Measurements from ENCODE around the gene PTPRH.

PTPRH gene

GRCh38 chr19:55209693-55210472 is 582 bp upstream of the PTPRH start:
- TF ChIP-seq TAF1 (IDR thresholded peaks at IDR 0.05; ENCODE audit: low read depth) = no peak

- TF ChIP-seq MAX (IDR thresholded peaks at IDR 0.05) (peak; percentile 35), USF1 (IDR thresholded peaks at IDR 0.05) (no peak), TAF1 (IDR thresholded peaks at IDR 0.05; ENCODE audit: low read depth) (no peak), ZBTB7A (IDR thresholded peaks at IDR 0.05; ENCODE audit: low read depth) (peak; percentile 88; the same call in 1 of the 2 replicates), NFIC (IDR thresholded peaks at IDR 0.05) (peak; percentile 68), YY1 (IDR thresholded peaks at IDR 0.05; ENCODE audit: low read depth) (no peak)
Measured at GRCh38 chr19:55206664-55207500, 2.4 kb downstream of the PTPRH start.

- TF ChIP-seq RAD21 (IDR thresholded peaks at IDR 0.05; ENCODE audit: low read depth) = 0 out of 2 replicates have a peak, but pooled peaks have one; percentile 12
Measured at GRCh38 chr19:55202199-55202598, 7.1 kb downstream of the PTPRH start.

- TF ChIP-seq TCF12 (IDR thresholded peaks at IDR 0.05; ENCODE audit: low read depth) (no peak), USF1 (IDR thresholded peaks at IDR 0.05) (no peak), CEBPB (IDR thresholded peaks at IDR 0.05) (no peak), FOXM1 (IDR thresholded peaks at IDR 0.05; ENCODE audit: borderline replicate concordance, low read depth) (no peak), YY1 (IDR thresholded peaks at IDR 0.05; ENCODE audit: low read depth) (no peak), RAD21 (IDR thresholded peaks at IDR 0.05; ENCODE audit: low read depth) (no peak), EGR1 (IDR thresholded peaks at IDR 0.05) (no peak), ZBTB7A (IDR thresholded peaks at IDR 0.05; ENCODE audit: low read depth) (no peak), MAX (IDR thresholded peaks at IDR 0.05) (no peak), TAF1 (IDR thresholded peaks at IDR 0.05; ENCODE audit: low read depth) (no peak), NFIC (IDR thresholded peaks at IDR 0.05) (no peak), CREB1 (IDR thresholded peaks at IDR 0.05; ENCODE audit: low read depth) (no peak), REST (IDR thresholded peaks at IDR 0.05; ENCODE audit: low read depth) (no peak), TEAD4 (IDR thresholded peaks at IDR 0.05) (no peak), EP300 (IDR thresholded peaks at IDR 0.05; ENCODE audit: borderline replicate concordance) (no peak)
Measured at GRCh38 chr19:55199620-55200204, 9.6 kb downstream of the PTPRH start.

- TF ChIP-seq EP300 (IDR thresholded peaks at IDR 0.05; ENCODE audit: borderline replicate concordance) (no peak), REST (IDR thresholded peaks at IDR 0.05; ENCODE audit: low read depth) (peak; percentile 84)
Measured at GRCh38 chr19:55198651-55199050, 10.7 kb downstream of the PTPRH start.

GRCh38 chr19:55197528-55197927 is 11.8 kb downstream of the PTPRH start:
- TF ChIP-seq TAF1 (IDR thresholded peaks at IDR 0.05; ENCODE audit: low read depth) = no peak
- TF ChIP-seq MAX (IDR thresholded peaks at IDR 0.05) = no peak
- TF ChIP-seq EP300 (IDR thresholded peaks at IDR 0.05; ENCODE audit: borderline replicate concordance) = no peak
- no peak for TF ChIP-seq EGR1 (IDR thresholded peaks at IDR 0.05)
- no peak for TF ChIP-seq TEAD4 (IDR thresholded peaks at IDR 0.05)
- TF ChIP-seq TCF12 (IDR thresholded peaks at IDR 0.05; ENCODE audit: low read depth) = no peak
- TF ChIP-seq YY1 (IDR thresholded peaks at IDR 0.05; ENCODE audit: low read depth) = no peak
- no peak for TF ChIP-seq USF1 (IDR thresholded peaks at IDR 0.05)
